Spinal cord (tissue), 10 donors: ENCODE data around the gene GSTA4. TPM values are rescaled to one million over a fixed set of nuclear protein-coding genes. Genes with fewer than 3 reads are reported as not detected.

ENCODE experiments used
- DNase-seq, 6 donors: peaks; one replicate each; pipeline versions ENCODE4 v3.0.0 to v3.0.0-alpha.2; 2013 to 2015; ENCODE audit warnings: low spot score in 6 of 6, low read depth in 4 of 6
- H3K27ac ChIP-seq: one replicate; pipeline ENCODE4 v1.5.1; 2013; ENCODE audit warnings: low read depth, low read length, control low read depth
- H3K27me3 ChIP-seq: one replicate; pipeline ENCODE4 v1.6.1; 2013; ENCODE audit warnings: low read length; ENCODE audit not compliant: control insufficient read depth, insufficient read depth
- H3K36me3 ChIP-seq: one replicate; pipeline ENCODE4 v1.6.1; 2013; ENCODE audit warnings: low read length; ENCODE audit not compliant: control insufficient read depth, insufficient read depth
- H3K4me1 ChIP-seq: one replicate; pipeline ENCODE4 v1.6.1; 2013; ENCODE audit warnings: low read length; ENCODE audit not compliant: control insufficient read depth, insufficient read depth
- H3K4me3 ChIP-seq: one replicate; pipeline ENCODE4 v1.5.1; 2013; ENCODE audit warnings: low read depth, low read length, control low read depth
- H3K9me3 ChIP-seq: one replicate; pipeline ENCODE4 v1.6.1; 2013; ENCODE audit warnings: low read length; ENCODE audit not compliant: control insufficient read depth, insufficient read depth
- WGBS: methylation state at CpG from one replicate; pipeline ENCODE4 v1.1.5; 2013; ENCODE audit warnings: missing lambda C conversion rate; ENCODE audit not compliant: insufficient coverage; 5-methylcytosine and 5-hydroxymethylcytosine counted together
- polyA plus RNA-seq, 2 donors: library from polyadenylated mRNA; unstranded; fragments of 120-200 nt; gene quantifications; one replicate each; pipeline ENCODE4 v1.2.1, GENCODE V29; 2013; ENCODE audit not compliant: insufficient read length in 2 of 2
- total RNA-seq, 2 donors: library from RNA; depleted of rRNA in 1 of 2; stranded (reverse); fragments of 120-200 nt in 1 of 2; fragments of >200 nt in 1 of 2; gene quantifications; one replicate each; pipeline versions ENCODE4 v1.2.3 to v1.2.4, GENCODE V29; 2013 to 2014
- donor health status: healthy.

The GSTA4 gene
- total and polyA plus RNA-seq, 4 donors = 98.8 to 177 (median 124) TPM

GRCh38 chr6:52937908-52938307, 57.2 kb downstream of the GSTA4 start:
- Histone ChIP-seq H3K4me3 (no peak overlapping the region), H3K36me3 (no peaks in the 10 kb centered on the region), H3K9me3 (no peaks in the 10 kb centered on the region), H3K27me3 (no peaks in the 10 kb centered on the region), H3K27ac (no peak overlapping the region), H3K4me1 (no peaks in the 10 kb centered on the region)
- DNase-seq = no peak
- WGBS = 100% methylated on average over 1 of the region's 2 CpGs

GRCh38 chr6:52933778-52934177, 61.3 kb downstream of the GSTA4 start:
- Histone ChIP-seq H3K4me1 (no peaks in the 10 kb centered on the region), H3K36me3 (no peaks in the 10 kb centered on the region), H3K27me3 (no peaks in the 10 kb centered on the region), H3K9me3 (no peaks in the 10 kb centered on the region), H3K4me3 (no peak overlapping the region), H3K27ac (no peak overlapping the region)
- no peak for DNase-seq
- no CpG with 5 or more reads among the region's 2 CpGs for WGBS

- no peaks in the 10 kb centered on the region for H3K36me3 ChIP-seq
- 50% methylated on average over 1 of the region's 2 CpGs for WGBS
Observed at GRCh38 chr6:52931351-52931750, 63.7 kb downstream of the GSTA4 start.

GRCh38 chr6:52929321-52930164, 65.5 kb downstream of the GSTA4 start:
- no peaks in the 10 kb centered on the region for H3K9me3 ChIP-seq
- 92% methylated on average over 6 of the region's 6 CpGs for WGBS
- H3K36me3 ChIP-seq = no peaks in the 10 kb centered on the region
- H3K27me3 ChIP-seq = no peaks in the 10 kb centered on the region
- no peak overlapping the region for H3K27ac ChIP-seq
- no peak overlapping the region for H3K4me3 ChIP-seq
- no peaks in the 10 kb centered on the region for H3K4me1 ChIP-seq
- no peak for DNase-seq

More at GRCh38 chr6:52931351-52931750, 63.7 kb downstream of the GSTA4 start:
- Histone ChIP-seq H3K9me3 (no peaks in the 10 kb centered on the region), H3K4me1 (no peaks in the 10 kb centered on the region), H3K27me3 (no peaks in the 10 kb centered on the region), H3K4me3 (no peak overlapping the region), H3K27ac (no peak overlapping the region)
- no peak for DNase-seq

Other genes starting within 250 kb of the GSTA4 start
- not detected for gene GSTA2, start 231.8 kb downstream of the GSTA4 start, total RNA-seq
- not detected for gene GSTA2, start 231.8 kb downstream of the GSTA4 start, polyA plus RNA-seq
- gene GSTA1, start 191.5 kb downstream of the GSTA4 start, total RNA-seq = under 1 TPM; 0.50 to 0.72 TPM
- under 1 TPM in 1 of 2 donors, not detected in 1; 0.43 TPM for gene GSTA1, start 191.5 kb downstream of the GSTA4 start, polyA plus RNA-seq
- not detected for gene GSTA5, start 154.5 kb downstream of the GSTA4 start, total RNA-seq
- gene GSTA5, start 154.5 kb downstream of the GSTA4 start, polyA plus RNA-seq = not detected
- 1 to 10 TPM in 1 of 2 donors, not detected in 1; 4.4 TPM for gene GSTA3, start 85.6 kb downstream of the GSTA4 start, total RNA-seq
- not detected for gene GSTA3, start 85.6 kb downstream of the GSTA4 start, polyA plus RNA-seq
- gene CILK1, start 66.5 kb upstream of the GSTA4 start, total RNA-seq = 10 to 100 TPM; 15.2 to 23.5 TPM
- gene CILK1, start 66.5 kb upstream of the GSTA4 start, polyA plus RNA-seq = 10 to 100 TPM; 20.5 to 43.1 TPM
- 10 to 100 TPM; 67.7 to 79.7 TPM for gene FBXO9, start 70.1 kb upstream of the GSTA4 start, total RNA-seq
- gene FBXO9, start 70.1 kb upstream of the GSTA4 start, polyA plus RNA-seq = 100 to 1,000 TPM; 127 to 132 TPM
- gene GCM1, start 153.6 kb upstream of the GSTA4 start, total RNA-seq = under 1 TPM in 1 of 2 donors, not detected in 1; 0.11 TPM
- gene GCM1, start 153.6 kb upstream of the GSTA4 start, polyA plus RNA-seq = not detected